ENCODE measurements around the gene PGLYRP4. TPM values are rescaled to one million over a fixed set of nuclear protein-coding genes. Genes with fewer than 3 reads are reported as not detected.

PGLYRP4 gene
- total RNA-seq, 4 donors from 2014 or later = not detected

DNA sequence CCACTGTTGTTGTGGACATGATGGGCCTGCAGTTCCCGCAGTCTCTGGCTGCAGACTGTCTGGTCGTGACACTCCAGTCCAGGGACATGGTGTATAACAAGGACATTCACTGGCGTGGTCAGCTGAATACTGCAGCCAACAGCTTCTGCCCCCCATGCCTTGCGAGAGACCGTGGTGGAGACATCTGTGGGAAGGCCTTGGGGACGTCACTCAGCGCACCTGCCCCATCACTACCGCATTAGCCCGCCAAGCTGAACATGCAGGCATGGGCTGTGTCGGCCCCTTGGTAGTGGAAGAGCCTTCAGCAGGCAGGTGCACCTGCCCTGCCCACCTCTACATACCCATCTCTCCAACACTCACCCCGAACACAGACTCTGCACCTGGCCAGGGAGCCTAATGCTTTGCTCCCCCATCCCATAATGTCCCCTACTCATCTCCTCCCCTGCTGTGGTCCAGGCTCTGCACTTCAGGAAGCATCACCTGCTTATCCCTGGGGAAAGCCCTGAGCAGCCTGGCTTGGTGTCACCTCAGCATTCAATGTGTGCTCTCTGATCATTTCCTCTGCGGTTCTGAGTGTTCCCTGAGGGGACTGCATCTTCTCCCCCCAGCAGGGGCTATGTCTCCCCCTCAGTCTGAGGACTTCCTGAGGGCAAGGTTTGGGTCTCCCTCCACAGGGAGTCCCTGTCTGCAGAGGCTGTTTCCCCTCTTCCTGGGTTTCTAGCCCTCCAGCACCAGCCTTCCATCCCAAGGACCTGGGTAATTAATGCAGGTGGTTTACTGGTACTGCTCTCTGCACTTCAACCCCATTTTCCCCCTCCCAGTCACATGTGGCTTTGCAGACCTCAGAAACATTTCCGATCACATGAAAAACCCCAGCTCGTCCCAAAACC is 3.2 kb downstream of the PGLYRP4 start:
- Histone ChIP-seq H3K27me3 (no peaks in the 10 kb centered on the region), H3K9me3 (no peaks in the 10 kb centered on the region), H3K4me3 (replicated peaks in 1 of 3) (no peak overlapping the region), H3K36me3 (no peaks in the 10 kb centered on the region), H3K27ac (no peak overlapping the region), H3K4me1 (no peaks in the 10 kb centered on the region)
- no peak for TF ChIP-seq POLR2A (IDR thresholded peaks at IDR 0.05)
- TF ChIP-seq, protein P1, sequence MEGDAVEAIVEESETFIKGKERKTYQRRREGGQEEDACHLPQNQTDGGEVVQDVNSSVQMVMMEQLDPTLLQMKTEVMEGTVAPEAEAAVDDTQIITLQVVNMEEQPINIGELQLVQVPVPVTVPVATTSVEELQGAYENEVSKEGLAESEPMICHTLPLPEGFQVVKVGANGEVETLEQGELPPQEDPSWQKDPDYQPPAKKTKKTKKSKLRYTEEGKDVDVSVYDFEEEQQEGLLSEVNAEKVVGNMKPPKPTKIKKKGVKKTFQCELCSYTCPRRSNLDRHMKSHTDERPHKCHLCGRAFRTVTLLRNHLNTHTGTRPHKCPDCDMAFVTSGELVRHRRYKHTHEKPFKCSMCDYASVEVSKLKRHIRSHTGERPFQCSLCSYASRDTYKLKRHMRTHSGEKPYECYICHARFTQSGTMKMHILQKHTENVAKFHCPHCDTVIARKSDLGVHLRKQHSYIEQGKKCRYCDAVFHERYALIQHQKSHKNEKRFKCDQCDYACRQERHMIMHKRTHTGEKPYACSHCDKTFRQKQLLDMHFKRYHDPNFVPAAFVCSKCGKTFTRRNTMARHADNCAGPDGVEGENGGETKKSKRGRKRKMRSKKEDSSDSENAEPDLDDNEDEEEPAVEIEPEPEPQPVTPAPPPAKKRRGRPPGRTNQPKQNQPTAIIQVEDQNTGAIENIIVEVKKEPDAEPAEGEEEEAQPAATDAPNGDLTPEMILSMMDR (IDR thresholded peaks at IDR 0.05) = no peak
- 84% methylated on average over 12 to 14 of the region's 14 CpGs for WGBS, 2 donors
- intact Hi-C loops (cut with DNase I) = no loop called here
- DNase-seq = no peak

DNA sequence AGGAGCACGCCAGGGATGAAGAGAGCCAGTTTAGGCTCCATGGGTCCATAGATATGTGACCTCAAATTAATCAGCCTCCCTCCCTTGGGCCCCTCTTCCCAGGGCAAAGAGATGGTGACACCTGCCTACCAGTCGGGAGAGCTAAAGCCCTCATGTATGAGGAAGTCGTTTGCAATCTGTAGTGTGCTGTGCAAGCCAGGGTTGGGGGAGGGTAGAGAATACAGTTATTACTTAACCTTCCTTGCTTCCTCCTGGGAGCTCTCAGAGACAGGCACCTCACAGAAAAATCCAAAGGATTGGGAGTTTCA is 4.0 kb downstream of the PGLYRP4 start:
- H3K27ac ChIP-seq = no peak overlapping the region
- WGBS, 2 donors = 48 to 55% methylated on average over 3 of the region's 3 CpGs
- no peaks in the 10 kb centered on the region for H3K9me3 ChIP-seq
- DNase-seq = no peak
- no peaks in the 10 kb centered on the region for H3K4me1 ChIP-seq
- no peaks in the 10 kb centered on the region for H3K36me3 ChIP-seq
- H3K27me3 ChIP-seq = no peaks in the 10 kb centered on the region
- no peak for TF ChIP-seq POLR2A (IDR thresholded peaks at IDR 0.05)
- TF ChIP-seq, protein P1 (IDR thresholded peaks at IDR 0.05) = no peak
- H3K4me3 ChIP-seq (replicated peaks in 1 of 3) = no peak overlapping the region
- intact Hi-C loops (cut with DNase I) = no loop called here

DNA sequence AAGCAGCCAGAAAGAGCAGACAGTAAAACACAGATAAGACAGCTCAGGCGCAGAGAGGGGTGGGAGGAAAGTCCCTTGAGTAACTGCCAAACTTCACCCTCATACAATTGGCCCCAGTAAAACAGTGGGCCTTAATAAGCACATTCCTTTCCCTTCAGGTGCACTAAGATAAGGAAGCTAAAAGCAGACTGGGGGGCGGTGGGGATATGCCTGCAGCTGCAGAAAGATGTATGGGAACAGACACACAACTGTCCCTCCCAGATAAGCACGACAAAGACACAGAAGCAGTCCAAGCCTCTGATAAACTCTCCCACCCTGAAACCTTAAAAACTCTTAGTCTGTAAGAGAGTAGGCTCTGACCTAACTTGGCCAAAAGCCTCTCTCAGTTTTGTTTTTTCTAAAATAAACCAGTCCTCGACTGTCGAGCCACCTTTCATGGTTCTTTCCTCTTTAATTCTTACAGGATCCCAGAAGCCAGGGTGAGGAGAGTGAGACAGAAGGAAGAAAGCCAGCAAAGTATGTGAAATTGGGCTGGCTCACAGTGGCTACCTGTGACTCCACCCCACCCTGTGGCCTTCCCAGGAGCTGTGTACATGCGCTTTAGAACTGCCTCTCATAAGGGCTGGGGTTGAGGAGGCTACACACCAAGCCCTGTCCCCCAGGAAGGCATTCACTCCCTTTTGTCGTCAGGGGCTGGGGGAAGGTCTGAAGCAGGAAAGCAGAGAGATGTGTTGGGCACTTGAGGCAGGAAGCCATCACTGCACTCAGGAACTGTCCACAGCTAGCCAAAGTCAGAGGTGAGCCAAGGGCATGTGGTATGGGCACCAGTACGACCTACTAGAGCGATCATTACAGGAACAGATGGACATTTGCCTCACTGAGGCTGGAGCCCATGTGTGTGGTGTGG is 4.6 kb downstream of the PGLYRP4 start:
- intact Hi-C loops (cut with DNase I) = no loop called here
- no peak overlapping the region for H3K27ac ChIP-seq
- 49 to 52% methylated on average over 8 to 9 of the region's 9 CpGs for WGBS, 2 donors
- no peaks in the 10 kb centered on the region for H3K9me3 ChIP-seq
- H3K4me1 ChIP-seq = no peaks in the 10 kb centered on the region
- TF ChIP-seq POLR2A (IDR thresholded peaks at IDR 0.05) = no peak
- TF ChIP-seq, protein P1 (IDR thresholded peaks at IDR 0.05) = no peak
- H3K36me3 ChIP-seq = no peaks in the 10 kb centered on the region
- no peak for DNase-seq
- no peak overlapping the region for H3K4me3 ChIP-seq (replicated peaks in 1 of 3)
- H3K27me3 ChIP-seq = no peaks in the 10 kb centered on the region

DNA sequence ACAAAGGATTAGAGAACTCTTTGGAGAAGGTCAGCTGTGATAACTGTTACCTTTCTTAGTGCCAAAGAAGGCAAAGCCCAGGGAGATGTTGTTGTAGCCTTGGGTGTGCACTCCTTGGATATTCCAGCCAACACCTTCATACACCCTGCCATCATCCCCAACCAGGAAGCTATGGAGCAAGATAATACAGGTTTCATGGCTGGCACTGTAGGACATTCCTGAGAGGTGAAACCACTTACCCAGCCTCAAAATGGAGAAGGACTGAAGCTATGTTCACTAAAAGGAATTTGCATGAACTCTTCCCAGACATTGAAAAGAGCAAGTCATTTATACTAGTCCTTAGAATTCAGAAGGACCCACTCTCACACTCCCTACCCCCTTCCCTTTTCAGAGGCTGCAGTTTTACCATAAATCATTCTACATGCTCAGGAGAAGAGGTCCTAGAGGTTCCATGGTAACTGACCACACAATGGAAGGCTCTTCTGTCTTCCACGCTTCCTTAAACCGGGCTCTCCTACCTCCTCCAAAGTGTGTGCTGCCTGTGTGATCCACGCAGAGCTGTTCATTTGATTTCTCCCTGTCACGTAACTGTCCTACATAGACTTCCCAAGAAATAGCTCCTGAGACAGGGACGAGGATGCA is 5.5 kb downstream of the PGLYRP4 start:
- intact Hi-C loops (cut with DNase I) = no loop called here
- Histone ChIP-seq H3K9me3 (no peaks in the 10 kb centered on the region), H3K27ac (no peak overlapping the region), H3K4me3 (replicated peaks in 1 of 3) (no peak overlapping the region), H3K27me3 (no peaks in the 10 kb centered on the region), H3K36me3 (no peaks in the 10 kb centered on the region), H3K4me1 (no peaks in the 10 kb centered on the region)
- no peak for DNase-seq
- TF ChIP-seq, protein P1 (IDR thresholded peaks at IDR 0.05) = no peak
- TF ChIP-seq POLR2A (IDR thresholded peaks at IDR 0.05) = no peak
- WGBS, 2 donors = 35 to 36% methylated on average over 5 of the region's 5 CpGs

Measured in thyroid gland (tissue), 4 donors.